ENCODE data around the gene TSSK1B.

Gene TSSK1B, protein sequence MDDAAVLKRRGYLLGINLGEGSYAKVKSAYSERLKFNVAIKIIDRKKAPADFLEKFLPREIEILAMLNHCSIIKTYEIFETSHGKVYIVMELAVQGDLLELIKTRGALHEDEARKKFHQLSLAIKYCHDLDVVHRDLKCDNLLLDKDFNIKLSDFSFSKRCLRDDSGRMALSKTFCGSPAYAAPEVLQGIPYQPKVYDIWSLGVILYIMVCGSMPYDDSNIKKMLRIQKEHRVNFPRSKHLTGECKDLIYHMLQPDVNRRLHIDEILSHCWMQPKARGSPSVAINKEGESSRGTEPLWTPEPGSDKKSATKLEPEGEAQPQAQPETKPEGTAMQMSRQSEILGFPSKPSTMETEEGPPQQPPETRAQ

DNA sequence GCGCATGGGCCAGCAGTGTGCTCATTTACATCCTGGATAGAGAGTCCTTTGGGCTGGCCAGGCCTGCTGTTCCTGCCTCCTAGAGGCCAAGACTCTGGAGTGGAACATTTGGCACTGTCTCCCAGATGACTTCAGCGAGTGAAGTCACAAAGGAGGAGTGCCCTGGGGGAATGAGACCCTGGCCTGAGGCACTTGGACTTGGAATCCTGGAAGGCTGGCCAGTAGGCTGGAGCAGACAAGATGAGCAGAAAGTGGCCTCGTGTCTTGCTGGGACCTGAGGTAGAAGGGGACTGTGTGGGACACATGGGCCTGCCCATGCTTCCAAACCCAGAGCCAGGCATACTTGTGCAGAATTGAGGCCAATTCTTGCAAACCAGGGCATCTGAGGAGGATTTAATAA is at the start of gene TSSK1B:
Gene TSSK1B, minus strand, starts transcription at position 101 of the 400 bp plus-strand sequence. CDS start 150 bp downstream, outside the sequence.
- Histone ChIP-seq H3K9me3 (ENCODE audit: insufficient read depth, low read length) (no peaks in the 10 kb centered on the region), H3K27ac (ENCODE audit: low read depth, low read length) (no peak within 1 kb of the TSS), H3K4me2 (ENCODE audit: low read depth, low read length, poor library complexity, severe bottlenecking) (no peak within 1 kb of the TSS), H3K79me2 (ENCODE audit: insufficient read depth, low read length) (no peaks in the 10 kb centered on the region), H3F3A (ENCODE audit: insufficient read depth) (no peaks in the 10 kb centered on the region), H3K36me3 (ENCODE audit: low read length) (no peaks in the 10 kb centered on the region), H4K20me1 (ENCODE audit: low read depth, low read length) (no peaks in the 10 kb centered on the region), H2AFZ (ENCODE audit: low read depth, low read length, severe bottlenecking) (no peak within 1 kb of the TSS), H3K9me2 (replicated peaks; ENCODE audit: insufficient read depth, low read length) (no peaks in the 10 kb centered on the region), H3K4me3 (ENCODE audit: insufficient read depth, low read length, poor library complexity, severe bottlenecking) (no peak within 1 kb of the TSS), H3K9ac (ENCODE audit: low read length) (no peak within 1 kb of the TSS), H3K27me3 (ENCODE audit: low read length) (no peaks in the 10 kb centered on the region)
- TF ChIP-seq, protein P1, sequence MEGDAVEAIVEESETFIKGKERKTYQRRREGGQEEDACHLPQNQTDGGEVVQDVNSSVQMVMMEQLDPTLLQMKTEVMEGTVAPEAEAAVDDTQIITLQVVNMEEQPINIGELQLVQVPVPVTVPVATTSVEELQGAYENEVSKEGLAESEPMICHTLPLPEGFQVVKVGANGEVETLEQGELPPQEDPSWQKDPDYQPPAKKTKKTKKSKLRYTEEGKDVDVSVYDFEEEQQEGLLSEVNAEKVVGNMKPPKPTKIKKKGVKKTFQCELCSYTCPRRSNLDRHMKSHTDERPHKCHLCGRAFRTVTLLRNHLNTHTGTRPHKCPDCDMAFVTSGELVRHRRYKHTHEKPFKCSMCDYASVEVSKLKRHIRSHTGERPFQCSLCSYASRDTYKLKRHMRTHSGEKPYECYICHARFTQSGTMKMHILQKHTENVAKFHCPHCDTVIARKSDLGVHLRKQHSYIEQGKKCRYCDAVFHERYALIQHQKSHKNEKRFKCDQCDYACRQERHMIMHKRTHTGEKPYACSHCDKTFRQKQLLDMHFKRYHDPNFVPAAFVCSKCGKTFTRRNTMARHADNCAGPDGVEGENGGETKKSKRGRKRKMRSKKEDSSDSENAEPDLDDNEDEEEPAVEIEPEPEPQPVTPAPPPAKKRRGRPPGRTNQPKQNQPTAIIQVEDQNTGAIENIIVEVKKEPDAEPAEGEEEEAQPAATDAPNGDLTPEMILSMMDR (IDR thresholded peaks at IDR 0.05; ENCODE audit: insufficient read depth, low read length, poor library complexity, severe bottlenecking), result no peak
- no peak for TF ChIP-seq EZH2phosphoT487 (conservative IDR thresholded peaks at IDR 0.05; ENCODE audit: low read length)

DNA sequence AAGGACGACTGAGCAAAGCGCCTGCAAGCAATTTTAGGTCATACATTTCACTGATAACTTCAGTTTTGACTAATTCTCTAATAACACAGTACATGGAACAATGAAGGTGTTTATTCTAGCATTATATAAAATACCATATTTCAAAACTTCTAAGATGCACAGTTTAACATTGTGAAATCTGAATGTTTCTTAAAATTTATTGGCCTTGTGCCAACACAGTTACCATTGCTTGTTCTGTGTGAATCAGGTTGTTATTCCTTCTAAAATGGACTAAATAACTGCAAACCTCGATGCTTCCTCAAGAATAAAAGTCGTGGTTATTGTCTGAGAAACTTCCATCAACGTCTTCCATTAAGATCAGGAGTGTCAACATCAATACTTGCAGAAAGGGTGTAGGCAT is 45.5 kb upstream of the TSSK1B start:
- no peaks in the 10 kb centered on the region for H4K20me1 ChIP-seq (ENCODE audit: low read depth, low read length)
- H3K4me2 ChIP-seq (ENCODE audit: low read depth, low read length, poor library complexity, severe bottlenecking), result no peak overlapping the region
- no peak overlapping the region for H2AFZ ChIP-seq (ENCODE audit: low read depth, low read length, severe bottlenecking)
- no peaks in the 10 kb centered on the region for H3K9me2 ChIP-seq (replicated peaks; ENCODE audit: insufficient read depth, low read length)
- no peaks in the 10 kb centered on the region for H3K9me3 ChIP-seq (ENCODE audit: insufficient read depth, low read length)
- no peak overlapping the region for H3K27ac ChIP-seq (ENCODE audit: low read depth, low read length)
- no peak overlapping the region for H3K9ac ChIP-seq (ENCODE audit: low read length)
- no peaks in the 10 kb centered on the region for H3K79me2 ChIP-seq (ENCODE audit: insufficient read depth, low read length)
- TF ChIP-seq, protein P1 (IDR thresholded peaks at IDR 0.05; ENCODE audit: insufficient read depth, low read length, poor library complexity, severe bottlenecking), result no peak
- TF ChIP-seq EZH2phosphoT487 (conservative IDR thresholded peaks at IDR 0.05; ENCODE audit: low read length), result no peak
- no peaks in the 10 kb centered on the region for H3K27me3 ChIP-seq (ENCODE audit: low read length)
- no peaks in the 10 kb centered on the region for H3F3A ChIP-seq (ENCODE audit: insufficient read depth)
- no peak overlapping the region for H3K4me3 ChIP-seq (ENCODE audit: insufficient read depth, low read length, poor library complexity, severe bottlenecking)
- H3K36me3 ChIP-seq (ENCODE audit: low read length), result no peaks in the 10 kb centered on the region

DNA sequence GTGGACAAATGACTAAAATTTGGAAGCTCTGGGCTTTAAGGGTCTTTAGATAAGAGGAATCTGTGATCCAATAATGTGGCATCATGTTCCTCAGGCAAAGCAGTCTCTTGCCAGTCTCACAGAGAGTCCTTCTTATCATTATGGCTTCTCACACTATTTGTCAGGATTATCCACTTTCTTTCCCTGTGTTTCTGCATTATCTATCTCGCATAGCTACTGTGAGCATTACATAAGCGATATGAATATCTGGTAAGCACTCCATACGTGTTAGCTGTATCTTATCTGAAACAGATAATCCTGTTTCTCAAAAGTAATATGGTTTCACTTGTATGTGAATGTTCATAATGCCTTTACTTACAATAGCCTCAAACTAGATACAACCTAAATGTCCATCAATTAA is 43.9 kb upstream of the TSSK1B start:
- no peaks in the 10 kb centered on the region for H3K9me2 ChIP-seq (replicated peaks; ENCODE audit: insufficient read depth, low read length)

More for the DNA sequence above, 43.9 kb upstream of the TSSK1B start:
- no peaks in the 10 kb centered on the region for H3K9me3 ChIP-seq (ENCODE audit: insufficient read depth, low read length)
- H3K4me2 ChIP-seq (ENCODE audit: low read depth, low read length, poor library complexity, severe bottlenecking), result no peak overlapping the region
- no peaks in the 10 kb centered on the region for H3F3A ChIP-seq (ENCODE audit: insufficient read depth)
- no peak overlapping the region for H3K27ac ChIP-seq (ENCODE audit: low read depth, low read length)
- no peak overlapping the region for H3K9ac ChIP-seq (ENCODE audit: low read length)
- H3K79me2 ChIP-seq (ENCODE audit: insufficient read depth, low read length), result no peaks in the 10 kb centered on the region
- no peaks in the 10 kb centered on the region for H3K27me3 ChIP-seq (ENCODE audit: low read length)
- no peak overlapping the region for H3K4me3 ChIP-seq (ENCODE audit: insufficient read depth, low read length, poor library complexity, severe bottlenecking)
- no peak for TF ChIP-seq EZH2phosphoT487 (conservative IDR thresholded peaks at IDR 0.05; ENCODE audit: low read length)
- TF ChIP-seq, protein P1 (IDR thresholded peaks at IDR 0.05; ENCODE audit: insufficient read depth, low read length, poor library complexity, severe bottlenecking), result no peak
- no peak overlapping the region for H2AFZ ChIP-seq (ENCODE audit: low read depth, low read length, severe bottlenecking)
- no peaks in the 10 kb centered on the region for H4K20me1 ChIP-seq (ENCODE audit: low read depth, low read length)
- no peaks in the 10 kb centered on the region for H3K36me3 ChIP-seq (ENCODE audit: low read length)
